Osteoblast (primary cell): ENCODE measurements around the gene PDLIM5. TPM values are rescaled to one million over a fixed set of nuclear protein-coding genes. Genes with fewer than 3 reads are reported as not detected.

ENCODE experiments used
- DNase-seq: peaks from one replicate; pipeline ENCODE4 v3.0.0; 2011; ENCODE audit warnings: low spot score, mixed read lengths; ENCODE audit not compliant: insufficient read length; ENCODE audit errors: missing footprints
- H2AFZ ChIP-seq: 2 replicates; pipeline ENCODE4 v1.6.0; 2011; ENCODE audit warnings: mild to moderate bottlenecking, low read length
- H3K27ac ChIP-seq: 2 replicates; pipeline ENCODE4 v1.5.1; 2011; ENCODE audit warnings: mild to moderate bottlenecking, low read depth, low read length, moderate library complexity
- H3K27me3 ChIP-seq: 2 replicates; pipeline ENCODE4 v1.6.0; 2012; ENCODE audit warnings: mild to moderate bottlenecking, control low read depth, inconsistent platforms, low read length, moderate library complexity; ENCODE audit not compliant: insufficient read depth
- H3K36me3 ChIP-seq: 2 replicates; pipeline ENCODE4 v1.5.1; 2011; ENCODE audit warnings: mild to moderate bottlenecking, low read length, control low read depth, moderate library complexity; ENCODE audit not compliant: insufficient read depth
- H3K4me1 ChIP-seq: 2 replicates; pipeline ENCODE4 v1.5.1; 2011; ENCODE audit warnings: mild to moderate bottlenecking, low read length, control low read depth, moderate library complexity; ENCODE audit not compliant: insufficient read depth
- H3K4me2 ChIP-seq: 2 replicates; pipeline ENCODE4 v1.6.0; 2011; ENCODE audit warnings: mild to moderate bottlenecking, low read length; ENCODE audit not compliant: insufficient read depth
- H3K4me3 ChIP-seq: fragments of 200-600 bp; sonication (generic); 3 replicates; pipeline ENCODE4 v1.5.1; 2012; ENCODE audit warnings: mild to moderate bottlenecking, low read length, inconsistent platforms; ENCODE audit not compliant: insufficient read depth
- H3K79me2 ChIP-seq: 2 replicates; pipeline ENCODE4 v1.6.0; 2012; ENCODE audit warnings: mild to moderate bottlenecking, low read length, control low read depth, inconsistent platforms; ENCODE audit not compliant: insufficient read depth
- H3K9me3 ChIP-seq: 2 replicates; pipeline ENCODE4 v1.5.1; 2011; ENCODE audit warnings: low read depth, low read length, control low read depth
- H4K20me1 ChIP-seq: 2 replicates; pipeline ENCODE4 v1.6.0; 2012; ENCODE audit warnings: mild to moderate bottlenecking, low read length, control low read depth; ENCODE audit not compliant: insufficient read depth
- CTCF ChIP-seq: IDR thresholded peaks from 2 replicates; pipeline ENCODE4 v1.5.1; 2011; ENCODE audit warnings: mild to moderate bottlenecking, low read depth, low read length, moderate library complexity; ENCODE audit errors: extremely low read depth
- total RNA-seq: library from RNA; depleted of rRNA; stranded (reverse); fragments of >200 nt; gene quantifications from 2 replicates; pipeline ENCODE4 v1.2.3, GENCODE V29; 2012

The PDLIM5 gene
- total RNA-seq, 1 donor = 312 TPM

GRCh38 chr4:94458682-94459081, 6.9 kb downstream of the PDLIM5 start:
- H3K36me3 ChIP-seq = peaks cover 56% of the 10 kb centered on the region
- H3K4me3 ChIP-seq = peak overlapping the region; percentile 2
- H3K27me3 ChIP-seq = no peaks in the 10 kb centered on the region
- peak overlapping the region; percentile 5 for H3K27ac ChIP-seq
- DNase-seq = no peak
- H3K79me2 ChIP-seq = peaks cover 98% of the 10 kb centered on the region
- no peaks in the 10 kb centered on the region for H3K9me3 ChIP-seq
- TF ChIP-seq CTCF = no peak
- peaks cover 43% of the 10 kb centered on the region for H4K20me1 ChIP-seq
- H2AFZ ChIP-seq = no peak overlapping the region
- H3K4me1 ChIP-seq = peaks cover 81% of the 10 kb centered on the region
- H3K4me2 ChIP-seq = peak overlapping the region; percentile 52

GRCh38 chr4:94459462-94460161, 7.9 kb downstream of the PDLIM5 start:
- H3K4me1 ChIP-seq = peaks cover 81% of the 10 kb centered on the region
- peak overlapping the region; percentile 52 for H3K4me2 ChIP-seq
- H3K79me2 ChIP-seq = peaks cover 99% of the 10 kb centered on the region
- H3K27me3 ChIP-seq = no peaks in the 10 kb centered on the region
- H2AFZ ChIP-seq = no peak overlapping the region
- H4K20me1 ChIP-seq = peaks cover 39% of the 10 kb centered on the region
- DNase-seq = no peak
- peak overlapping the region; percentile 5 for H3K27ac ChIP-seq
- no peak overlapping the region for H3K4me3 ChIP-seq
- no peak for TF ChIP-seq CTCF
- H3K36me3 ChIP-seq = peaks cover 56% of the 10 kb centered on the region
- no peaks in the 10 kb centered on the region for H3K9me3 ChIP-seq

GRCh38 chr4:94461506-94461905, 9.8 kb downstream of the PDLIM5 start:
- Histone ChIP-seq H3K4me3 (no peak overlapping the region), H3K27ac (no peak overlapping the region), H3K79me2 (peaks cover 99% of the 10 kb centered on the region), H3K27me3 (no peaks in the 10 kb centered on the region), H3K36me3 (peaks cover 43% of the 10 kb centered on the region), H4K20me1 (peaks cover 33% of the 10 kb centered on the region), H2AFZ (no peak overlapping the region), H3K9me3 (no peaks in the 10 kb centered on the region), H3K4me1 (peaks cover 79% of the 10 kb centered on the region), H3K4me2 (no peak overlapping the region)
- no peak for TF ChIP-seq CTCF
- DNase-seq = no peak

- peaks cover 69% of the 10 kb centered on the region for H3K4me1 ChIP-seq
- peak overlapping the region; percentile 69 for H3K27ac ChIP-seq
- H3K4me2 ChIP-seq = no peak overlapping the region
- H4K20me1 ChIP-seq = peaks cover 31% of the 10 kb centered on the region
- no peak for TF ChIP-seq CTCF
- no peak for DNase-seq
- H3K27me3 ChIP-seq = no peaks in the 10 kb centered on the region
- H2AFZ ChIP-seq = no peak overlapping the region
- H3K36me3 ChIP-seq = peaks cover 33% of the 10 kb centered on the region
- H3K9me3 ChIP-seq = no peaks in the 10 kb centered on the region
- H3K79me2 ChIP-seq = peaks cover 99% of the 10 kb centered on the region
- H3K4me3 ChIP-seq = no peak overlapping the region
These were observed 10.8 kb downstream of the PDLIM5 start for GRCh38 chr4:94462572-94462971.
